ENCODE results near the gene DUSP8.

GRCh38 chr11:1510928-1511327 lies 61.1 kb downstream of the DUSP8 start:
- no peak for TF ChIP-seq POLR2A (IDR thresholded peaks at IDR 0.05; ENCODE audit: extremely low read depth, insufficient read length)
- TF ChIP-seq, protein P1, sequence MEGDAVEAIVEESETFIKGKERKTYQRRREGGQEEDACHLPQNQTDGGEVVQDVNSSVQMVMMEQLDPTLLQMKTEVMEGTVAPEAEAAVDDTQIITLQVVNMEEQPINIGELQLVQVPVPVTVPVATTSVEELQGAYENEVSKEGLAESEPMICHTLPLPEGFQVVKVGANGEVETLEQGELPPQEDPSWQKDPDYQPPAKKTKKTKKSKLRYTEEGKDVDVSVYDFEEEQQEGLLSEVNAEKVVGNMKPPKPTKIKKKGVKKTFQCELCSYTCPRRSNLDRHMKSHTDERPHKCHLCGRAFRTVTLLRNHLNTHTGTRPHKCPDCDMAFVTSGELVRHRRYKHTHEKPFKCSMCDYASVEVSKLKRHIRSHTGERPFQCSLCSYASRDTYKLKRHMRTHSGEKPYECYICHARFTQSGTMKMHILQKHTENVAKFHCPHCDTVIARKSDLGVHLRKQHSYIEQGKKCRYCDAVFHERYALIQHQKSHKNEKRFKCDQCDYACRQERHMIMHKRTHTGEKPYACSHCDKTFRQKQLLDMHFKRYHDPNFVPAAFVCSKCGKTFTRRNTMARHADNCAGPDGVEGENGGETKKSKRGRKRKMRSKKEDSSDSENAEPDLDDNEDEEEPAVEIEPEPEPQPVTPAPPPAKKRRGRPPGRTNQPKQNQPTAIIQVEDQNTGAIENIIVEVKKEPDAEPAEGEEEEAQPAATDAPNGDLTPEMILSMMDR (IDR thresholded peaks at IDR 0.05; ENCODE audit: low read depth, low read length) = no peak
- no peak for TF ChIP-seq MYC (IDR thresholded peaks at IDR 0.05; ENCODE audit: low read depth, low read length)
- TF ChIP-seq MAX (IDR thresholded peaks at IDR 0.05; ENCODE audit: low read depth, low read length) = no peak

Data from NB4 (cell line).